GM11168 (cell line): ENCODE data around the gene EMD.
"Not testable (repeated sequence)": the region's sequence is repeated elsewhere in the genome, so short reads cannot be mapped to it uniquely, and the experiment has no call there.

Experiments used
- in situ Hi-C: fragments of 300-500 bp; cut with MboI; formaldehyde crosslinking; loops from one replicate; pipeline ENCODE4 v1.12.0; 2022; ENCODE audit warnings: low sequenced_read_pairs; ENCODE audit not compliant: unreplicated experiment

EMD gene

GRCh38 chrX:154388649-154389048 lies 9.6 kb downstream of the EMD start:
- in situ Hi-C loops: not testable (repeated sequence)

GRCh38 chrX:154389812-154390747 lies 11.0 kb downstream of the EMD start:
- in situ Hi-C loops: not testable (repeated sequence)

GRCh38 chrX:154396363-154396762 lies 17.3 kb downstream of the EMD start:
- in situ Hi-C loops: not testable (repeated sequence)

GRCh38 chrX:154396973-154397887 lies 18.1 kb downstream of the EMD start:
- in situ Hi-C loops: no loop called here

- in situ Hi-C loops: no loop called here
Observed at GRCh38 chrX:154397888-154398667, 19.0 kb downstream of the EMD start, which contains the start of gene RPL10. Gene RPL10, plus strand, starts transcription at chrX:154398377. Its CDS starts 143 bp downstream, at chrX:154398520.

- in situ Hi-C loops: no loop called here
Observed at GRCh38 chrX:154398668-154399526, 19.8 kb downstream of the EMD start.

GRCh38 chrX:154399527-154400368 lies 20.7 kb downstream of the EMD start:
- in situ Hi-C loops: no loop called here

GRCh38 chrX:154400369-154400817 lies 21.3 kb downstream of the EMD start:
- in situ Hi-C loops: not testable (repeated sequence)

GRCh38 chrX:154401045-154401799 lies 22.1 kb downstream of the EMD start:
- in situ Hi-C loops: no loop called here

GRCh38 chrX:154401918-154402621 lies 23.0 kb downstream of the EMD start:
- in situ Hi-C loops: no loop called here

- in situ Hi-C loops: no loop called here
Observed at GRCh38 chrX:154402622-154403127, 23.6 kb downstream of the EMD start.

GRCh38 chrX:154403192-154403591 lies 24.1 kb downstream of the EMD start:
- in situ Hi-C loops: no loop called here

- in situ Hi-C loops: no loop called here
Observed at GRCh38 chrX:154403858-154404257, 24.8 kb downstream of the EMD start.

- in situ Hi-C loops: no loop called here
Observed at GRCh38 chrX:154404625-154405192, 25.6 kb downstream of the EMD start.

GRCh38 chrX:154408659-154409221 lies 29.6 kb downstream of the EMD start:
- in situ Hi-C loops: no loop called here
